Islet precursor cell (in vitro differentiated cells): ENCODE measurements around the gene BPIFB6.
"Not testable (repeated sequence)": the region's sequence is repeated elsewhere in the genome, so short reads cannot be mapped to it uniquely, and the experiment has no call there.

Experiments used
- DNase-seq: peaks from one replicate; pipeline ENCODE4 v3.0.0-alpha.2; 2018

Gene BPIFB6

DNA sequence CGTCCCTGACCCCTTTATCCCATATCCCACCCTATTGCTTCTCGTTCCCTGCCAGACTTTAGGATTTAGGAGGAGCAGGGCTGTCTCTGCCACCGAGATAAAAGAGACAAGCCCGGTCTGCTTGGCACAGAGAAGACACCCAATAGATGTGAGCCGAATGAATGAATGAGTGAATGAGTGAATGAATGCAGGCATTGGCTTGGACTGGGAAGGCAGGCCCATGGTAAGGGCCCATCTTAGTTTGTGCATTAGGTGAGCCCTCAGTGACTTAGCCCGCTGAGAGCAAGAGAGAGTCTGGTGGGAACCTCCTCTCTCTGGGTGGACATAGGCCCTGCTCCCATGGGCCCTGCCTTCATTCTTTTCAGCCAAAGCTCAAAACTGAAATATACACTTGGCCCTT is 879 bp upstream of the BPIFB6 start:
- DNase-seq, result no peak

DNA sequence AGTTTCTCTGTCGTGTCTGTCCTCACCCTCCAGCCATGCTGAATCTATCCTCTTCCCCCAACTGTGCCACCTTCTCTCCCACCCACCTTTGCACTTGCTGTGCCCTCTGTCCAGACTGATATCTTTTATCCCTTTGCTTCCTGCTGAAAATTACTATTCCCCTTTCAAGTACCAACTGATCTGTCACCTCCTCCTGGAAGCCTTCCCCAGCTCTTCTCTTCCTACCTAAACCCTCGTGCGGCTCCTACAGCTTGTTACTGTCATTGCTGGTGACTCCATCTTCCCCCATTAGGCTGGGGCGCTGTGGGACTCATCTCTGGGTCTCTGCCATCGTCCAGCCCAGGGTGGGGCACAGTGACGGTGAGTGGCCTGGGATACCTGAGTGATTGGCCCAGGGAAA is 1.1 kb downstream of the BPIFB6 start:
- no peak for DNase-seq

DNA sequence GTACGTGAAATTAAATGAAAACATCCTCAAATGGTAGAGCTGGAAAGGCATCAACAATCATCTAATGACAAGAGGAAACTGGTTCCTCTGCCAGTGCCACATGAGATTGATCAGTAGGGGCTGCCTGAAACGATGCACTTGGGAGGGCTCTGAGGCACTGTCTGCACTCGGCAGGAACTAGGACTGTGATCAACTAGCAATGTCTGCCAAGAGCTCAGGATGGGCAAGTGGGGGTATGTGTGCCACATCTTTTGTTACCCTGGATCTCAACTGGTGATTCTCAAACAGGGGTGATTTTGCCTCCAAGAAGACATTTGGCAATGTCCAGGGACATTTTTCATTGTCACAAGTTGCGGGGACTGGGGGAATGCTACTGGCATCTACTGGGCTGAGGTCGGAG is 1.9 kb downstream of the BPIFB6 start:
- no peak for DNase-seq

DNA sequence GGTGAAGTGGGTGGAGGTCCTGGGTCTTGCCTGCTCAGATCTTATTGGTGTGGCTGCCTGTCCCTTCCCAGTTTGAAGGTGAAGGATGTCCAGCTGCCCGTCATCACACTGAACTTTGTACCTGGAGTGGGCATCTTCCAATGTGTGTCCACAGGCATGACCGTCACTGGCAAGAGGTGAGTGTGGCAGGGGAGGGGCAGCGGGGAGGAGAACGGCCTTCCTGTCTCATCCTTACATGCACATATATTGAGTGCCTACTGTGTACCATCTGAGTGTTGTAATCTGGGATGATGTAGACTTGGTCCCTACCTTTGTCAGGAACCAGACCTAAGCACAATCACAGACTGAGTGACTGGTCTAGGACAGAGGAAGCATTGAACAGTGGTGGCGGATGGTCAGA is 2.7 kb downstream of the BPIFB6 start:
- no peak for DNase-seq

DNA sequence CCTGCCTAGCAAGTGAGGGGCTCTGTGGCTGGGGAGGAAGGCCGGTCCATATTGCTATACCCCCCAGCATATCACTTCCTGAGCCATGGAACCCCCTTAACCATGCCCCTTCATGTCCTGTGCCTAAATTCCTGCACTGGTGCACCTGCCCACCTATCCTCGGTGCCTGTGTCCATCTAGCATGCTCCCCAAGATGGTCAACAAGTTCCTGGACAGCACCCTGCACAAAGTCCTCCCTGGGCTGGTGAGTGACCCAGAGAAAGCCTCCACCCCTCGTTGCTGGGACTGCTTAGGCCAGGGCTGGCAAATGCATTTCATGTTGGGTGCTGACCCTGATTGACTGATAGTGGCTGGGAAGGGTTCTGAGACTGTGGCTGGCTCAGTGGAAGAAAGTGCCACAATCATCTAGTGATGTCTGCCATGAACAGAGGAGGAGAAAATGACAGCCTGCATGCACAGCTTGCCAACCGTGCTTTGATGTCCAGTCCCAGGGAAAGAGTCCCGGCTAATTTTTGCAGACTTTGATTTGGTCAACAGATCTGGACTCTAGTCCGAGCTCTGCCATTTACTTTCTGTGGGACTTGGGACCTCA is 3.5 kb downstream of the BPIFB6 start:
- no peak for DNase-seq

DNA sequence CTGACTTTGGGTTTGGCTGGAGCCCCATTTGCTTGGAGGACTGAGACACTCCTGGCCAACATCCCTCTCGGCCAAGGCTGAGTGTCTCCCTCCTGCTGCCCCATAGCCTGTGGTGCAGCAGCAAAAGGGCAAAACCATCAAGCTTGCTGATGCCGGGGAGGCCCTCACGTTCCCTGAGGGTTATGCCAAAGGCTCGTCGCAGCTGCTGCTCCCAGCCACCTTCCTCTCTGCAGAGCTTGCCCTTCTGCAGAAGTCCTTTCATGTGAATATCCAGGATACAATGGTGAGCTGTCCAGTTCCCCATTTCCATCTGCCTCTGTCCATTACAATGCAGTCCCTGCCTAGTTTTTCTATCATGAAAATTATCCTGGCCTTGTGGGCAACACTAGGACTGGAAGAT is 6.0 kb downstream of the BPIFB6 start:
- DNase-seq, result no peak

DNA sequence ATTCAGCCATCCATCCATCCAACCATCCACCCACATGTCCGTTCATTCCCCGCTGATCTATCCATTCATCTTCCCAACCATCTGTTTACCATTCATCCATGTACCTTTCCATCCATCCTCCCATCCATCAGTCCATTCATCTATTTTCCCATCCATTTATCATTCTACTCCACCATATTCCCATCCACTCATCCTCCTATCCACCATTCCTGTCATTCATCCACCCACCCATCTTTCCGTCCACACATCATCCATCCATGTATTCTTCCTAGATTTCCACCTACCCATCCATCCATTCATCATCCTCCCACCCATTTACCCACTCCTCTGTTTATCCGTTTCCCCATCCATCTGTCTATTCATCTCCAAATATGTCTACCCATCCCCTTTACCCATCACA is 6.8 kb downstream of the BPIFB6 start:
- no peak for DNase-seq

DNA sequence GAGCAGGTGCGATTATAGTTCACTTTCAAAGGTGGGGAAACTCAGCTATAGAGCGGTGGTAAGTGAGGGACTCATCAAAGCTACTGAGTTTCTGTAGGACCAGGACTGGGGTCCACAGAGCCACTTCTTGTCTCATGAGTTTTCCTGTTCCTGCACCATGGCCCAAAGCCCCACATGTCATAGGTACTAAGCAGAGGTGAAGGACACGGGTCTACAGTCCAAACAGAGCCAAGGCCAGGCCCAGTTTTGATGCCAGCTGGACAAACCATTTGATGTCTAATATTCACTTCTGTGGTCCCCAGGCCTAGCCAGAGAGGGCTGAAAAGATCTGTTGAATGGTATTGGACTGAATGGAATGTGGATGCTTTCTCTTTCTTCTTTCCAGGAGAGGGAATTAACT is 11.0 kb downstream of the BPIFB6 start:
- no peak for DNase-seq

DNA sequence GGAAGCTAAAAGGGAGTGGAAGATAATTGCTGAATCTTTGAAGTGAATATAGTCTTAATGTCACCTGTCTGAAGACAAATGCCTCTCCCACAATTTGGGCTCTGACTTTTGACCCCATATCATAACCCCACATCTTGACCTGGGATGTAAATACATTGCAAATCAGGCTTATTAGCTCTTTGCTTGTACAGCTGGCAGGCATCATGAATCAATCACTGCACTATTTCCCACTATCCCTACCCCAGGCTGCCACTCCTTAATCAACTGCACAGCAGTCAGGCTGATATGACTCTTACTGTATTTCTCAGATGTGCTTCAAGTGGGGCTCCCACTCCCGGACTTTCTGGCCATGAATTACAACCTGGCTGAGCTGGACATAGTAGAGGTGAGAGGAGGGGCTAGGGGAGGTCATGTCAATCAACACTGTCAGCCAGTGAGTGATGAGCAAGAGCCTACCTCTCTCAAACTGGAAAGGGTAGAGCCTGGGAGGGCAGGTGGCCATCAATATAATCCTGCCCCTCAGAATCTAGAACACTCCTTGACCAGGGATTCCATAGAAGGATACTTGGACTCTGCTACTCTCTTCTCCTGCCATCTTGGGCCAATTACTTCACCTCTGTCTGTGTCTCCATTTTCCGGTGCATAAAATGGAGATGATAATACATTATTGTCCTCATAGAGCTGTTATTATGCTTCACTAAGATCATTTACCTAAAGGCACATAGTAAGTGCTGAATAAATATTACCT is 11.7 kb downstream of the BPIFB6 start:
- DNase-seq, result no peak

DNA sequence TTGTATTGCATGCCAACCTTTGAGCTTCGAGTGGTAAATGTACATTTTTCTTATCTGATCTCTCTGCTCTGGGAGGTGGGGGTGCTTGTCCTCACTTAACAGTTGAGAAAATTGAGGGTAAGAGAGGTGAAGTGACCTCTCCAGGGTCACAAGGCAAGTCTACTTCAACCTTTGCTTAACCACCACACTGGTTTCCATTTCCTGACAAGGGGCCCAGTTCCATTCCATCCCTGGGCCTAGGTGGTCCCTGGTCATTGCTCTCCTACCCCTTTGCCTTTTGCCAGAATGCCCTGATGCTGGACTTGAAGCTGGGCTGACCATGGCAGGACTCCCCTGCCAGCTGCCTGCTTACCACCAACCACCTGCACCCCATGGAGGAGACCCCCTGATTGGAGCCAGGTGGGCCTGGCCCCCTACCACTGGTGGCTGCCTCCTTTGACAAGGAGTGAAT is 12.3 kb downstream of the BPIFB6 start:
- DNase-seq, result no peak

DNA sequence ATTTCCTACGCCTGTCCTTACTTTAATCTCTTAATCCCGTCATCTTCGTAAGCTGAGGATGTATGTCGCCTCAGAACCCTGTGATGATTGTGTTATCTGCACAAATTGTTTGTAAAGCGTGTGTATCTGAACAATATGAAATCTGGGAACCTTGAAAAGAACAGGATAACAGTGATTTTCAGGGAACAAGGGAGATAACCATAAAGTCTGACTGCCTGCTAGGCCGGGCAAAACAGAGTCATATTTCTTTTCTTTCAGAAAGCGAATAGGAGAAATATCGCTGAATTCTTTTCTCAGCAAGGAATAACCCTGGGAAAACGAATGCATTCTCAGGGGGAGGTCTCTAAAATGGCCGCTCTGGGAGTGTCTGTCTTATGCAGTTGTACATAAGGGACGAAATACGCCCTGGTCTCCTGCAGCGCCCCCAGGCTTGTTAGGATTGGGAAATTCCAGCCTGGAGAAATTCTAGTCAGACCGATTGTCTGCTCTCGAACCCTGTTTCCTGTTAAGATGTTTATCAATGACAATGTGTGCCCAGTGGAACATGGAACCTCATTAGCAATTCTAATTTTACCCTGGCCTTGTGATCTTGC is 13.8 kb downstream of the BPIFB6 start:
- DNase-seq, result not testable (repeated sequence)

DNA sequence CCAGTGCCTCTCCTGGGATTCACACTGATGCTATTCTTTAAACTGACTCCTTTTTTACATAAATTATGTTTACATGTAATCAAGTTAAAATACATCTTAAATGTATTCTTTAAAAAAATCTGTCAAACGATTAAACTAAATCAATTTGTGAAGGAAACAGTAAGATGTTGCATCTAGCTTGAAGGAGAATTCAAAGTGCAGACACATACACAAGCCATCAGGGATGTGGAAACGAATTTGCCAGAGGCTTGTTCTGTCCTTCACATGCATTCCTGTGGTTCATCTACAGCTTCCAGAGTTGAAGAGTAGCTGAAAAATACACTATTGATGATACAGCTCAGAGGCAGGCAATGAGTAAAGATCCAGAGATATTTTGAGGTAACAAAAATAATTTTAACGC is 15.0 kb downstream of the BPIFB6 start:
- DNase-seq, result no peak

DNA sequence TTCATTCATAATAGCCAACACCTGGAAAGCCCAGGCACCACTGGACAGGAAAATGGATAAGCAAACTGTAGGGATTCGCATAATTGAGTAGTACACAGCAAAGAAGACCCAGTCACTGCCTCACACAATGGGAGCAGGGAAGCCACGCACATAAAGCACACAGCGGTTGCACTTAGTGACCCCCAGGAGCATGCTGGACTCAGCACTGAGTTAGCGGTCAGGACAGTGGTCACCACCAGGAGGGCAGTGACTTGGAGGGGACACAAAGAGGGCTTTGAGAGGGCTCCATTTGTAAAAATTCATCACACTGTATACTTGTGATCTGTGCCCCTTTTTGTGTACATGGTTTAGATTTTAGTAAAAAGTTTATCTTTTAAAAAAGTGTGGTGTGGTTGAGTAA is 19.9 kb downstream of the BPIFB6 start:
- DNase-seq, result no peak

DNA sequence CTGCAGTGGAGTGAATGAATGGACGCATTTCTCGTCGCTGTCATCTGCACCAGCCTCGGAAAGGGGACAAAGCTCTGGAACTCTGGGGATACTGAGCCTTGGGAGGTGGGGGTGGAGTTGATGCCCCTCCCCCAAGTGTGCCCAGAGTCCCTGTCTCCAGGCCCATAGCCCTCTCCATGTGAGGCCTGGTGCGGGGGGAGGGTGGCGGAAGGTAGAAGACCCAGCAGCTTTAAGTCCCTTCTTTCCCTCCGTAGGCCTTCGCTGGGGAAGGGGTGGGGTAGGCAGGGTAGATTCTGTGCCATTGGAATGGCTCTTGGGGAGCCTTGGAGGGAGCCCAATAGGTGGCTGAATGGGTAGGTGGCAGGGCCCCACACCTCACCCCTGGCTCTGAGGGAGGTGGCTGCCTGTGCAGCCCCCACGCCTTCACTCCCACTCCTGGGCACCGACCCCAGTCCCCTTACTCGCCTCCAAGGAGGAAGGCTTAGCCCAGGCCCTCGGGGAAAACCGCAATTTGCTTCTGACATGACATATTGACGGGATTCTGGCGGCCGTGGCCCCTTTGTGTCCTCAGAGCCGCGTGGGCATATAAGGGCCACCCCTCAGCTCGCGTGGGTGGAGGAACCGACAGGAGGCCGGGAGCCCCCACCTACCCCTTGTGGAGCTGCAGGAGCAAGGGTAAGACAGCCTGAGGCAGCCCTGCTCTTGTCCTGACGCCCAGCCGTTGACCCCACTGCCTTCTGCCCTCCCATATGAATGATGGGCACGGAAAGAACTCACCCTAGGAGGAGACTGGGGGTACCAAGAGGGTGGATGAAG is 22.1 kb downstream of the BPIFB6 start, which contains the start of gene BPIFB3:
TSS of gene BPIFB3 (plus strand) at position 613 of the 816 bp plus-strand sequence. CDS start 1,533 bp downstream, outside the sequence.
- no peak for DNase-seq

DNA sequence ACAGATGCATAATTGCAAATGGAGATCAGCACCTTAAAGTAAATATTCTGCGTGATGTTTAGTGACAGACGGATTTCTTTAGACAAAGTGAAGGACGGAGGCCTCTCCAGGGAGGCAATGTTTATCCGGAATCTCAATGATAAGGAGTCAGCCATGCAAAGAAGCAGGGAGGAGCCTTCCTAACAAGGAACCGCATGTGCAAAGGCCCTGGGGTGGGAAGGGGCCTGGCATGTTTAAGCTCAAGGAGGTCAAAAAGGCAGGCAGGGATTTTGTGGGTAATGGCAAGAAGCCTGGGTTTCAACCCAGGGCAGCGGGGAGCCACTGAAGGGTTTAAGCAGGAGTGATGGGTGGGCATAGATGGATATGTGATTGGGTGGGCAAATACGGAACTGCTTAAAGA is 22.9 kb downstream of the BPIFB6 start:
- no peak for DNase-seq

DNA sequence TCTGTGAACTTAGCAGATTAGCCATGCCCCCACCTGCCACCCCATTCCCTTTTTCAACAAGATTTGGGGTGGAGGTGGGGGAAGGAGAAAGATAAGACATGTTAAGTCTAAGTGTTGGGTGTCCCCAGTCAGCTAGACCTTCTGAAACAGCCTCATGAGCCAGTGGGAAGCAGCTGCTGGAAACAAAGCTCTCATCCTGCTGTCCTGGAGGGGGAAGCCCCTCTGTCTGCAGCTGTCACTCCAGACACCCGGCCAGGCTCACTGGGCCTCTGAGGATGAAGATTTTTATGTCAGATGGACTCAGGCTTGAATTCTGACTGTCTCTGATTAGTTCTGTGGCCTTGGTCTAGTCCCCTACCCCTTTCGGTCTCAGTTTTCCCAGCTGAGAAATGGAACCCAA is 23.3 kb downstream of the BPIFB6 start:
- no peak for DNase-seq

DNA sequence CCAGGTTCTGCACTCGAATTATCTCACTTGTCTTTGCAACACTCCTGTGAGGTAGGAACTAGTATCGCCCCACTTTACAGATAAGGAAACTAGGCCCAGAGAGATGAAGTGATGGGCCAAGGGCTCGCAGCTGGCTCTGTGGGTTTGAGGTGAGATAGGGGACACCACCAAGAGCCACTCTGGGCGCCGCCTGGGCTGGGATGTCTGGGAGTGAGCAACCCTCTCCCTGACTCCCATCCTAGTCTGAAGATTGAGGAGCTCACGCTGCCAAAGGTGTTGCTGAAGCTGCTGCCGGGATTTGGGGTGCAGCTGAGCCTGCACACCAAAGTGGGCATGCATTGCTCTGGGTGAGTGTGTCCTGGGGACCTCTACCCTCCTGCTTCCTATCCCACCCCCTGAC is 27.7 kb downstream of the BPIFB6 start:
- no peak for DNase-seq

DNA sequence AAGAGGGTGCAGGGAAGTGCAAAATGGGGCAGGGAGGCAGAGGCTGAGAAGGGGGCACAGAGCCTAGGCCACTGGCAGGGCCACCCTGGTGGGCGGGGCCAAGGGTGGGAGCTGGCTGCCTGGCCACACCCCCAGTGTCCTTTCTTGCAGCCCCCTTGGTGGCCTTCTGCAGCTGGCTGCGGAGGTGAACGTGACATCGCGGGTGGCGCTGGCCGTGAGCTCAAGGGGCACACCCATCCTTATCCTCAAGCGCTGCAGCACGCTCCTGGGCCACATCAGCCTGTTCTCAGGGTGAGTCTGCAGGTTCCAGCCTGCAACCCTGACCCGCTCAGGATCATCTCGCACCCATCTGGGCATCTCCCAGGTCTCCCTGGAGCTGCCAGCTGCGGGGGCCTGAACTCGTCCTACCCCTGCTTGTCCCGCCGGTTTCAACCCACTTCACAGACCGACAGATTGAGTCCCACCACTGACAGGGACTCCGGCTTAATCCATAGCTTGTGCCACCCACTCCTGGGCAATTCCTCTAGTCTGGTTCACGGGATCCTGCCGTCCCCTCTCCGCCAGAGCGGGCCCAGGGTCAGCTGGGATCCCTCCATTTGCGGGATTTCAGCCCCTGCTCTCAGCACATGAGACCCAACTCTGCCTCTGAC is 28.4 kb downstream of the BPIFB6 start:
- DNase-seq, result no peak

DNA sequence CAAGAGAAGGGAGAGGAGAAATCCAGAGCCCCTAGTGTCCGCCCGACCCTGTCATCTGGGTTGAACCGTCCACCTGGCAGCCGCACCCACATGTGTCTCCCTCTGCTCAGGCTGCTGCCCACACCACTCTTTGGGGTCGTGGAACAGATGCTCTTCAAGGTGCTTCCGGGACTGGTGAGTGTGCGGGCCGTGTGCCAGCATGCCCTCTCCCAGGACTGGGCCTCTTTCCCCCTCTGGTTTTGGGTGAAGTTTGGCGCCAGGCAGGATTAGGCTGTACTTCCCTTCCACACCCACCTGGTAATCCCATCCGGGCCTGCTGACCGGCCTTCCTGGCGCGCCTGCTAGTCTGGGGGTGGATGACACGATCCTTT is 30.2 kb downstream of the BPIFB6 start:
- no peak for DNase-seq

DNA sequence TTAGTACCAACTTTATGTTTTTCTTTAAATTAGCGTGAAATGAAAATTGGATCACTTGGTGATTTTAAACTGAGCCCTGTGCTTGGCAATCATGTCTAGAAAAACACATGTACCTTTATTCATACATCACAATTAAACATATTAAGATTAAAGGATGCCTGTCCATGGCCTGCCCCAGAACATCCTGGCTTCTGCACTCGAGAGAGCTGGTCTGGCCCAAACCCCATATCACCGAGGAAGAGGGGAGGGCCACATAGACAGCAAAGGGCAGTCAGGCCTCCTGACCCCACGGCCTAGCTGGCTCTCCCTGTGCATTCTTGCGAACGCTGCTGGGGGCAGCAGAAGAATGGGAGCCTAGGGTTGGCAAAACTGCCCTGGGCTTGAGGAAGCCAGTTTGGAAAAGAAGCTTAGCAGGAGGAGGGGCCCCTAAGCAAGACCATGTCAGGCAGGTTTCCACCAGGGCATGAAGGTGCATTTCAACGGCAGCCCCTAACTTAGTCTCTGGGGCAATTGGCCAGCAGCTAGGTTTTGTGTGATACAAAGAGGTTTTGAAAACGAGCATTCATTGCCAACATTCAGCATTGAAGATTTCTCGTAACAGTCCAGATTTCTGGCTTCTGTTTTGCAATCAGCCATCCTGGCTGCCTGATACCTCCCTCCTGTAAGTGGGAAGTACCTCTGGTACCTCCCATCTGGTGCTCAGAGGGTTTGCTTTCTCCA is 30.8 kb downstream of the BPIFB6 start:
- DNase-seq, result no peak

DNA sequence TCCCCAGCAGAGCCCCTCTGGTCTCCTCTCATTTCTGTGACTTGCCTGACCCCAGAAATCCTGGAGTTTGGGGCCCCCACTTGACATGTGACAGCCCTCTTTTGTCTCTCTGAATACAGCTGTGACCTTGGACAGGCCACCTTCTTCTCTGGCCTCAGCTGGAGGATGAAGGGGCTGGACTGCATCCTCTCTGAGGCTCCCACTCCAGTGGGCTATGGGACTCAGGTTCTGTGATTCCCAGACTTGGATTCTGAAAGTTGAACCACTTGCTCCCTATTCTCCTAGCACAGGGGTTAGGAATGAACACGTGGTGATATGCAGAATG is 31.3 kb downstream of the BPIFB6 start:
- no peak for DNase-seq

DNA sequence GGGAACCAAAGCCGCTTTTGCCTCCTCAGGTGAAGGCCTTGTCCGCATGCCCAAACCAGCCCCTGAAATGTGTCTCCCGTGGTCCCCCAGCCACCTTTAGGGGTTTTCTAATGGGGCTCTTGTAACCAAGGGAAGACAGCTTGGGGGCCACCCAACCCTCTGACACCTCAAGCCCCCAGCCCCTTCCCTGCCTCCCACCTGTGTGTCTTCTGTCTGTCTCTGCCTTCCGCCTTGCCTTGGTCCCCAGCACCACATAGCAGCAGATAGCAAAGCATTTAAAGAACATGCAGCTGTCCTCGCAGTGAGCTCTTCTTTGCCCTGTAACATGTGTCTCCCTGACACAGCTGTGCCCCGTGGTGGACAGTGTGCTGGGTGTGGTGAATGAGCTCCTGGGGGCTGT is 31.8 kb downstream of the BPIFB6 start:
- DNase-seq, result no peak
